Cardiac fibroblast (primary cell): ENCODE results near the gene PCDHGC4.

Experiments
- DNase-seq, 2 donors: peaks; one replicate each; pipeline versions ENCODE4 v3.0.0 to v3.0.0-alpha.2; 2010; ENCODE audit warnings: low read depth in 2 of 2
- H3K4me3 ChIP-seq, 2 donors: replicated peaks in 1 of 2; 1 replicate in 1 of 2; 2 replicates in 1 of 2; pipeline ENCODE4 v1.5.1; 2011; ENCODE audit warnings: low read depth in 2 of 2, low read length in 2 of 2, mild to moderate bottlenecking in 2 of 2, moderate library complexity in 1 of 2
- TF ChIP-seq, protein P1 (sequence below): IDR thresholded peaks from one replicate; pipeline ENCODE4 v1.5.1; 2011; ENCODE audit warnings: low read depth, mild to moderate bottlenecking, low read length, inconsistent platforms

PCDHGC4 gene

DNA sequence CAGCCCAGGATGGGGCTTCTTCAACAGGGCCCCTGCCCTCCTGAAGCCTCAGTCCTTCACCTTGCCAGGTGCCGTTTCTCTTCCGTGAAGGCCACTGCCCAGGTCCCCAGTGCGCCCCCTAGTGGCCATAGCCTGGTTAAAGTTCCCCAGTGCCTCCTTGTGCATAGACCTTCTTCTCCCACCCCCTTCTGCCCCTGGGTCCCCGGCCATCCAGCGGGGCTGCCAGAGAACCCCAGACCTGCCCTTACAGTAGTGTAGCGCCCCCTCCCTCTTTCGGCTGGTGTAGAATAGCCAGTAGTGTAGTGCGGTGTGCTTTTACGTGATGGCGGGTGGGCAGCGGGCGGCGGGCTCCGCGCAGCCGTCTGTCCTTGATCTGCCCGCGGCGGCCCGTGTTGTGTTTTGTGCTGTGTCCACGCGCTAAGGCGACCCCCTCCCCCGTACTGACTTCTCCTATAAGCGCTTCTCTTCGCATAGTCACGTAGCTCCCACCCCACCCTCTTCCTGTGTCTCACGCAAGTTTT lies 27.6 kb downstream of the PCDHGC4 start:
- peak overlapping the region; percentile 44 to 47 for H3K4me3 ChIP-seq
- TF ChIP-seq, protein P1, sequence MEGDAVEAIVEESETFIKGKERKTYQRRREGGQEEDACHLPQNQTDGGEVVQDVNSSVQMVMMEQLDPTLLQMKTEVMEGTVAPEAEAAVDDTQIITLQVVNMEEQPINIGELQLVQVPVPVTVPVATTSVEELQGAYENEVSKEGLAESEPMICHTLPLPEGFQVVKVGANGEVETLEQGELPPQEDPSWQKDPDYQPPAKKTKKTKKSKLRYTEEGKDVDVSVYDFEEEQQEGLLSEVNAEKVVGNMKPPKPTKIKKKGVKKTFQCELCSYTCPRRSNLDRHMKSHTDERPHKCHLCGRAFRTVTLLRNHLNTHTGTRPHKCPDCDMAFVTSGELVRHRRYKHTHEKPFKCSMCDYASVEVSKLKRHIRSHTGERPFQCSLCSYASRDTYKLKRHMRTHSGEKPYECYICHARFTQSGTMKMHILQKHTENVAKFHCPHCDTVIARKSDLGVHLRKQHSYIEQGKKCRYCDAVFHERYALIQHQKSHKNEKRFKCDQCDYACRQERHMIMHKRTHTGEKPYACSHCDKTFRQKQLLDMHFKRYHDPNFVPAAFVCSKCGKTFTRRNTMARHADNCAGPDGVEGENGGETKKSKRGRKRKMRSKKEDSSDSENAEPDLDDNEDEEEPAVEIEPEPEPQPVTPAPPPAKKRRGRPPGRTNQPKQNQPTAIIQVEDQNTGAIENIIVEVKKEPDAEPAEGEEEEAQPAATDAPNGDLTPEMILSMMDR, result peak; percentile 87
- DNase-seq, result peak; percentile 71 to 72

DNA sequence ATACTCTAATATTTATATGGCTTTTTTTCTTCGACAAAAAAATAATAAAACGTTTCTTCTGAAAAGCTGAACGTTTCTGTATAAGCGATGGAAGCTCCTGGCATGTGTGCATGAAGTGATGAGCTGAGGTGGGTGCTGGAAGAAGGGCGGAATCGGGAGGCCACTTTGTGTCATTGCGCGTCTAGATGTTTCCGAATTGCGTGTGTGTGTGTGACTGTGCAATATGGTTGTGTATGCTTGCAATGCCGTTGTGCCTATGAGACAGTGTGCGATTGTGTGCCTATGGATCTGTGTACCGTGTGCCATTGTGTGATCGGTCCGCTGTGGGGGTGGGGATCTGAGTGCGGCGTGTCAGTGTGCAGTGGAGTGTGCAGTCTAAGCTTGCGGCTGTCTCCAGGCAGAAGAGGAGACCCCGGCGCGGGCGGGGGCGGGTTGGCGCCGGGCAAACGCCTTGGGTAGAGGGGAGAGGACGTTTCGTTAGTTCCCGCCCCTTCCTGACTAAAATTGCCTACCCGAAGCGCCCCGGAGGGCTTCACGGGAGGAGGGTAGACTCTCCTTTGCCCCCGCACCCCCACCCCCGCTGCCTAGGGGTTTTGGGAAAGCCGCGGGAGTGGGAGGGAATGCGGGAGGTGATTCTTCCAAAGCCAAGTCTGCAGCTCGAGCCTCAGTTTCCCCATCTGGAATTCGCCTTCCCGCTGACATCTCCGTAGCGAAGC lies 28.2 kb downstream of the PCDHGC4 start:
- TF ChIP-seq, protein P1, result no peak
- DNase-seq, result peak; percentile 40 to 55
- H3K4me3 ChIP-seq, result peak overlapping the region; percentile 44 to 47

DNA sequence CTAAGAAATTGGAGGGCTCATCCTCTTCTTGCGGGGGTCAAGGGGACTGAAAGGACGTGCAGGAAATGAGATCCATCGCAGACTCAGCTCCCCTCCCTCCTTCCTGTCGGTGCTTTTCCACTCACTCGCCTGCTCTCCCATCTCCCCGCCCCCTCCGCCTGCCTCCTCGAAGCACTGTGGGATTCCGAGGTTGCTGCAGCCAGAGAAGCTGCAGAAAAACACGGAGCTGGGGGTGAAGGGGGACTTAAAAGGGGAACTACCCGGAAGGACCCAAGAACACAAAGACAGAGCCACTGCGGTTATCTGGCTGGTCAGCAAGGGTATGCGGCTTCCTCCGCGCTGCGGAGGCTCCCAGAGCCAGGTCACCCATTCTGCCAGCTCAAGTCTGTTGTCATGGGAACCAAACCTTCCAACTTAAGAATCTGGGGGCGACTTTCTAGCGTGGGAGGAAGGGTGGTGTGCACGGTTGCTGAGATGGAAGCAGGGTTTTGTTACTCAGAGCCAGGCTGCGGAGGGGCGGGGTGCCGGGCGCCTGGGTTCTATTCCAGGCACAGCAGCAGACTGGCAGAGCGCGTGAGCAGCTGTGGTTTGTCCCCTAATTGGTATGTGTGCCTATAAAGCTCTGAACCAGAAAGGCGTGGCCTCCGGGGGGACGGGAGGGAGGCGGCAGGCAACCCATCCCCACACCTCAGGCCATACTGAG lies 28.9 kb downstream of the PCDHGC4 start:
- peak; percentile 86 to 92 for DNase-seq
- TF ChIP-seq, protein P1, result no peak
- H3K4me3 ChIP-seq, result peak overlapping the region; percentile 44 to 47

DNA sequence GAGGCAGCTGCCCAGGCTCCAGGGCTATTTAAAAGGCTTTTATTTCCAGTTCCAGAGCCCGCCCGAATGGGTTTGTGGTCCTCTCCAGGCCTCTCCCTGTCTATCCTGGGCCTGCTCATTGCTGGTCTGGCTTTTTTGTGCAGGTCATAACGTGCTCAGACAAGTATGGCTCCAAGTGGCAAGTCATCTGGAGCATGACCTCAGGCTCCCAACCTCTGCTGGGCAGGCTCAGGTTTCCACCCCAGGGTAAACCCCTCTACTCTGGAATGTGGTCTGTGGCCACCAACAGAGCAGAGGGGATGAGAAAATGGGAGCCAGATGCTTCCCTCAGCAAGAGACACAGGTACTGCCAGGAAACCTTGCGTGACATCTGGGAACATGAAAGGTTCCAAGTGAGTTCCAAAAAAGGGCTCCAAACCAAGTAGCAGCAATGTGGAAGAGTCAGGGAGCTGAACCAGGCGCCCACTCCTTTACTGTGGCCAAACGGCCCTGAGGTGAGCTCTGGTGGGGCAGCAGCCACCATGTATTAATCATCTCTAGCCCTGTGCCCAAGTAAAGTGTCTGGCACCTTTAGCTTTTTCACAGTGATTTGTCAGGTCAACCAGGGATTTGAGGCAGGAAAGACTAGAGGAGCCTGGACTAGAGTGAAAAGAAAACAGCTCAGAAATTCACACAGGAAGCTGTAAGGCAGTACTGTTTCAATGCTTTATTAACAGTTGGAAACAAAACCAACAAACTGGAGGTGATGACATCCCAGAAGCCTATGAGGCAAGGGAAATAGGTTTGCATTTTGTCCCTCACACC lies 29.7 kb downstream of the PCDHGC4 start:
- TF ChIP-seq, protein P1, result no peak
- DNase-seq, result peak; percentile 43 to 68
- H3K4me3 ChIP-seq, result peak overlapping the region; percentile 44 to 47

GRCh38 chr5:141515141-141515540 lies 30.3 kb downstream of the PCDHGC4 start:
- TF ChIP-seq, protein P1, result no peak
- H3K4me3 ChIP-seq, result no peak overlapping the region
- no peak for DNase-seq

DNA sequence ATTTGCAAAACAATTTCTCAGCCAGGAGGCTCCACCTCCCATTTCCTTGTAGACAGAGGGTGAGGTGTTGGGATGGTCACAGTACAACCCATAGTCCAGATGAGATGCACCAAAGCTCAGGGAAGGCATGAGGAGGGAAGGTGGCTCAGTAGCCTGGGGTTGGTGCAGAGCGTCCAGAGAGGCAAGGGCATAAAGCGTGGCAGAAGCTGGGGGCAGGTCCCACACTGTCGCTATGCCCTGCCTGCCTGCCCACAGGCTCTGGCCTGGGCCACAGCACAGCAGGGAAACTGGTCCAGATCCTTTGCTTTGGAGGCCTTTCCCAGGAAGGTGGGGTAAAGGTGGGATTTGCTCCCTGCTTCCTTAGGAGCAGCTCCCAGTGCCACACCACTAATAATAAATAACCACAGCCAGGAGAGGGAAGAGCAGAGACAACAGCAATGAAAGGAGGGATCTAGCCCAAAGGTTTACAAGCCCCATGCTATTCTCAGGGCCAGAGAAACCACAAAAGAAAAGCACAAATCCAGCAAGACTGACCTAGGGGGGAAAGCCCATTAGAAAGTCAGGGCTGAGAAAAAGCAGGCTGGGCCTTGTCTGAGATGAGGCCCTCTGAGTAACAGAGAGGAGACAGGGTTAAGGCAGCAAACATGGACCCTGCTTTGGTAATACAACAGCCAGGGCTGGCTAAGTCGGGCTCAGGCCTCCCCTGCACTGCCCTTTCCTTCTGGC lies 31.3 kb downstream of the PCDHGC4 start:
- H3K4me3 ChIP-seq, result no peak overlapping the region
- TF ChIP-seq, protein P1, result no peak
- no peak for DNase-seq
